HG03442 (cell line): ENCODE measurements around the gene SPARCL1.
"Not testable (repeated sequence)": the region's sequence is repeated elsewhere in the genome, so short reads cannot be mapped to it uniquely, and the experiment has no call there.

Experiments used
- ATAC-seq: cut with Tn5 transposase; IDR thresholded peaks from one replicate; pipeline ENCODE4 v1.9.1; 2021; ENCODE audit warnings: mild to moderate bottlenecking, moderate library complexity; ENCODE audit not compliant: unreplicated experiment

Gene SPARCL1

GRCh38 chr4:87529187-87529586, at the start of gene SPARCL1:
Gene SPARCL1 (minus strand): TSS chr4:87529376. CDS start chr4:87499574, 29,802 bp downstream.
- ATAC-seq: no peak

- ATAC-seq: no peak
These were observed 46.8 kb upstream of the SPARCL1 start for GRCh38 chr4:87575983-87576382.

GRCh38 chr4:87575408-87575807, 46.2 kb upstream of the SPARCL1 start:
- no peak for ATAC-seq

GRCh38 chr4:87574996-87575395, 45.8 kb upstream of the SPARCL1 start:
- no peak for ATAC-seq

- not testable (repeated sequence) for ATAC-seq
These were observed 45.2 kb upstream of the SPARCL1 start for GRCh38 chr4:87574376-87574775.

- ATAC-seq: no peak
These were observed 41.2 kb upstream of the SPARCL1 start for GRCh38 chr4:87570290-87570805.

GRCh38 chr4:87567191-87567590, 38.0 kb upstream of the SPARCL1 start:
- no peak for ATAC-seq

GRCh38 chr4:87566276-87566675, 37.1 kb upstream of the SPARCL1 start:
- ATAC-seq: no peak

- ATAC-seq: no peak
These were observed 36.6 kb upstream of the SPARCL1 start for GRCh38 chr4:87565746-87566145.

GRCh38 chr4:87560802-87561201, 31.6 kb upstream of the SPARCL1 start:
- ATAC-seq: no peak

GRCh38 chr4:87559090-87559837, 30.1 kb upstream of the SPARCL1 start:
- ATAC-seq: peak; percentile 99

GRCh38 chr4:87557348-87557747, 28.2 kb upstream of the SPARCL1 start:
- no peak for ATAC-seq

GRCh38 chr4:87555773-87556619, 26.8 kb upstream of the SPARCL1 start:
- ATAC-seq: no peak

- ATAC-seq: no peak
These were observed 24.0 kb upstream of the SPARCL1 start for GRCh38 chr4:87553182-87553581.

GRCh38 chr4:87551361-87551760, 22.2 kb upstream of the SPARCL1 start:
- no peak for ATAC-seq

- no peak for ATAC-seq
These were observed 18.0 kb upstream of the SPARCL1 start for GRCh38 chr4:87547016-87547708.

- ATAC-seq: no peak
These were observed 15.9 kb upstream of the SPARCL1 start for GRCh38 chr4:87545052-87545451.

- ATAC-seq: no peak
These were observed 14.8 kb upstream of the SPARCL1 start for GRCh38 chr4:87543835-87544461.

GRCh38 chr4:87542734-87543312, 13.6 kb upstream of the SPARCL1 start:
- ATAC-seq: no peak

GRCh38 chr4:87541956-87542709, 13.0 kb upstream of the SPARCL1 start:
- no peak for ATAC-seq
